ENCODE data around the gene RNF224. TPM values are rescaled to one million over a fixed set of nuclear protein-coding genes. Genes with fewer than 3 reads are reported as not detected.

The RNF224 gene
- total RNA-seq, 1 experiment from 2014 or later, result 0.30 TPM

DNA sequence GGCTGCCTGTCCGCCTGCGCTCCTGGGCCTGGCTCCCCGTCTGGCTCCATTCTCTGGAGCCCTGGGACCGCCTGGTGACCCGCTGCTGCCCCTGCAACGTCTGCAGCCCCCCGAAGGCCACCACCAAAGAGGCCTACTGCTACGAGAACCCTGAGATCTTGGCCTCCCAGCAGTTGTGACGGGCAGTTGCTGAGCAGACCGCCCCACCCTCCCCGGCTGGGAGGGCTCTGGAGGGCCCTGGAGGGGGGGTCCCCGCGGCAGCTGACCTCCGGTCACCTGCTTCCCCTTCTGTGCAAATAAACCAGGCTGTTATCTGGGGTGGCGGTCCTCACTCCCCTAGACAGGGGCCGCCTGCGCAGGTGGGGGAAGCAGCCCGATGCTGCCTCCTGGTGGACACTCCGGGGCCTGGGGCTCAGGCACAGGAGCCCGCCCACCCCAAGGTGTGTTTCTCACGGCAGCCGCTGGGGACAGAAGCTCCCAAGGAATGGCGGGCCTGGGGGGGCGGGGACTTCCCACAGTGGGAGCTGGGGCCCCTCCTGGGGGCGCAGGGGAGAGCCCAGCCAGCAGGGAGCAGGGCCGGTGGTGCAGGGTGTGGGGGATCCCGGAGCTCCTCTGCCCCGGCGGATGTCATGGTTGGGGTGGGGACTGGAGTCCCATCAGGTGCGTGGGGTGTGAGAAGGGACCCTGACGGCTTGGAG is 9.1 kb downstream of the RNF224 start:
- no peaks in the 10 kb centered on the region for H3K36me3 ChIP-seq (ENCODE audit: control insufficient read depth in 1 of 2, insufficient read depth in 2 of 2, low read length in 2 of 2)
- ChIA-PET POLR2A (interaction anchor here (0.6 to 1.3 kb wide), 5 partner anchors 9 to 150 kb away, joined by 3 to 5 read pairs (median 4); partner anchors contain the start of genes MAN1B1 and RNF224), CTCF (interaction anchor here (0.5 to 2.8 kb wide), 43 partner anchors 10 to 459 kb away, joined by 3 to 43 read pairs (median 4); partner anchors contain the start of genes ANAPC2, CYSRT1, LRRC26 and MAN1B1), RAD21 (ENCODE audit: low non-redundant PET in 1 of 2, low total read pairs in 2 of 2, uncharacterized antibody in 2 of 2, unreplicated experiment in 2 of 2) (interaction anchor here (0.6 to 0.7 kb wide), 3 partner anchors 47 to 118 kb away, joined by 3 to 4 read pairs (median 3); no protein-coding TSS in a partner anchor)
- DNase-seq (ENCODE audit: low read depth, low spot score) (no peak), ATAC-seq (peak; percentile 45)
- H3K79me2 ChIP-seq (ENCODE audit: insufficient read depth, low read length), result peaks cover 15% of the 10 kb centered on the region
- peaks cover 23 to 39% of the 10 kb centered on the region in 2 experiments for H3K4me1 ChIP-seq (ENCODE audit: control insufficient read depth in 1 of 2, insufficient read depth in 2 of 2, low read length in 2 of 2)
- H3K27ac ChIP-seq (ENCODE audit: low read depth, low read length), result peak overlapping the region; percentile 58; the same call in 1 of the 2 replicates
- H3K9me3 ChIP-seq (ENCODE audit: control insufficient read depth in 1 of 2, insufficient read depth in 1 of 2, low read depth in 1 of 2, low read length in 2 of 2), result no peaks in the 10 kb centered on the region
- no peaks in the 10 kb centered on the region for H3K9me2 ChIP-seq (ENCODE audit: insufficient read depth)
- BruUV-seq (replicated peaks), result no TSS peak
- H2AFZ ChIP-seq (ENCODE audit: low read depth, low read length, poor library complexity, severe bottlenecking), result no peak overlapping the region
- peak overlapping the region; percentile 79 for H3K4me2 ChIP-seq (ENCODE audit: low read length)
- H3K9ac ChIP-seq (ENCODE audit: low read length), result peak overlapping the region; percentile 30; the same call in 1 of the 2 replicates
- H3K4me3 ChIP-seq (replicated peaks in 1 of 2; ENCODE audit: low read depth in 1 of 2, low read length in 2 of 2), result peak overlapping the region in 1 of 2 experiments; percentile 28; a peak in 1 of 4 replicates
- intact Hi-C loops (cut with micrococcal nuclease), result no loop called here
- no peaks in the 10 kb centered on the region for H3K27me3 ChIP-seq (ENCODE audit: insufficient read depth, low read length)
- no peaks in the 10 kb centered on the region for H4K20me1 ChIP-seq (ENCODE audit: insufficient read depth)
- TF ChIP-seq FOSL1 (IDR thresholded peaks at IDR 0.05; ENCODE audit: low read depth) (no peak), ZFX (IDR thresholded peaks at IDR 0.05) (no peak), POLR2AphosphoS5 (IDR thresholded peaks at IDR 0.05; ENCODE audit: low read depth, low read length) (peak; percentile 67), POLR2A (IDR thresholded peaks at IDR 0.05; ENCODE audit: borderline replicate concordance, extremely low read depth, insufficient read depth, insufficient read length) (no peak), SIN3A (IDR thresholded peaks at IDR 0.05; ENCODE audit: low read depth) (no peak), YY1 (IDR thresholded peaks at IDR 0.05; ENCODE audit: extremely low read depth, insufficient replicate concordance, low read depth, low read length) (peak; percentile 82), ELF1 (IDR thresholded peaks at IDR 0.05; ENCODE audit: borderline replicate concordance, low read depth) (no peak), CEBPB (IDR thresholded peaks at IDR 0.05; ENCODE audit: low read depth) (no peak), EZH2 (IDR thresholded peaks at IDR 0.05) (no peak), CBX3 (IDR thresholded peaks at IDR 0.05; ENCODE audit: low read depth) (no peak), SRF (IDR thresholded peaks at IDR 0.05; ENCODE audit: low read depth) (no peak), JUND (IDR thresholded peaks at IDR 0.05) (no peak), EZH2phosphoT487 (IDR thresholded peaks at IDR 0.05; ENCODE audit: borderline replicate concordance) (no peak), TCF7L2 (IDR thresholded peaks at IDR 0.05; ENCODE audit: borderline replicate concordance, extremely low read depth, insufficient read depth, insufficient read length) (no peak), ZNF274 (IDR thresholded peaks at IDR 0.05; ENCODE audit: low read depth, low read length) (no peak), EGR1 (IDR thresholded peaks at IDR 0.05; ENCODE audit: low read depth) (no peak)
- TF ChIP-seq, protein P1, sequence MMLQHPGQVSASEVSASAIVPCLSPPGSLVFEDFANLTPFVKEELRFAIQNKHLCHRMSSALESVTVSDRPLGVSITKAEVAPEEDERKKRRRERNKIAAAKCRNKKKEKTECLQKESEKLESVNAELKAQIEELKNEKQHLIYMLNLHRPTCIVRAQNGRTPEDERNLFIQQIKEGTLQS (IDR thresholded peaks at IDR 0.05), result no peak
- TF ChIP-seq, protein P2, sequence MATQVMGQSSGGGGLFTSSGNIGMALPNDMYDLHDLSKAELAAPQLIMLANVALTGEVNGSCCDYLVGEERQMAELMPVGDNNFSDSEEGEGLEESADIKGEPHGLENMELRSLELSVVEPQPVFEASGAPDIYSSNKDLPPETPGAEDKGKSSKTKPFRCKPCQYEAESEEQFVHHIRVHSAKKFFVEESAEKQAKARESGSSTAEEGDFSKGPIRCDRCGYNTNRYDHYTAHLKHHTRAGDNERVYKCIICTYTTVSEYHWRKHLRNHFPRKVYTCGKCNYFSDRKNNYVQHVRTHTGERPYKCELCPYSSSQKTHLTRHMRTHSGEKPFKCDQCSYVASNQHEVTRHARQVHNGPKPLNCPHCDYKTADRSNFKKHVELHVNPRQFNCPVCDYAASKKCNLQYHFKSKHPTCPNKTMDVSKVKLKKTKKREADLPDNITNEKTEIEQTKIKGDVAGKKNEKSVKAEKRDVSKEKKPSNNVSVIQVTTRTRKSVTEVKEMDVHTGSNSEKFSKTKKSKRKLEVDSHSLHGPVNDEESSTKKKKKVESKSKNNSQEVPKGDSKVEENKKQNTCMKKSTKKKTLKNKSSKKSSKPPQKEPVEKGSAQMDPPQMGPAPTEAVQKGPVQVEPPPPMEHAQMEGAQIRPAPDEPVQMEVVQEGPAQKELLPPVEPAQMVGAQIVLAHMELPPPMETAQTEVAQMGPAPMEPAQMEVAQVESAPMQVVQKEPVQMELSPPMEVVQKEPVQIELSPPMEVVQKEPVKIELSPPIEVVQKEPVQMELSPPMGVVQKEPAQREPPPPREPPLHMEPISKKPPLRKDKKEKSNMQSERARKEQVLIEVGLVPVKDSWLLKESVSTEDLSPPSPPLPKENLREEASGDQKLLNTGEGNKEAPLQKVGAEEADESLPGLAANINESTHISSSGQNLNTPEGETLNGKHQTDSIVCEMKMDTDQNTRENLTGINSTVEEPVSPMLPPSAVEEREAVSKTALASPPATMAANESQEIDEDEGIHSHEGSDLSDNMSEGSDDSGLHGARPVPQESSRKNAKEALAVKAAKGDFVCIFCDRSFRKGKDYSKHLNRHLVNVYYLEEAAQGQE (IDR thresholded peaks at IDR 0.05; ENCODE audit: low read depth), result no peak
- TF ChIP-seq, protein P3, sequence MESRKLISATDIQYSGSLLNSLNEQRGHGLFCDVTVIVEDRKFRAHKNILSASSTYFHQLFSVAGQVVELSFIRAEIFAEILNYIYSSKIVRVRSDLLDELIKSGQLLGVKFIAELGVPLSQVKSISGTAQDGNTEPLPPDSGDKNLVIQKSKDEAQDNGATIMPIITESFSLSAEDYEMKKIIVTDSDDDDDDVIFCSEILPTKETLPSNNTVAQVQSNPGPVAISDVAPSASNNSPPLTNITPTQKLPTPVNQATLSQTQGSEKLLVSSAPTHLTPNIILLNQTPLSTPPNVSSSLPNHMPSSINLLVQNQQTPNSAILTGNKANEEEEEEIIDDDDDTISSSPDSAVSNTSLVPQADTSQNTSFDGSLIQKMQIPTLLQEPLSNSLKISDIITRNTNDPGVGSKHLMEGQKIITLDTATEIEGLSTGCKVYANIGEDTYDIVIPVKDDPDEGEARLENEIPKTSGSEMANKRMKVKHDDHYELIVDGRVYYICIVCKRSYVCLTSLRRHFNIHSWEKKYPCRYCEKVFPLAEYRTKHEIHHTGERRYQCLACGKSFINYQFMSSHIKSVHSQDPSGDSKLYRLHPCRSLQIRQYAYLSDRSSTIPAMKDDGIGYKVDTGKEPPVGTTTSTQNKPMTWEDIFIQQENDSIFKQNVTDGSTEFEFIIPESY (IDR thresholded peaks at IDR 0.05; ENCODE audit: extremely low read depth, insufficient replicate concordance, low read length), result no peak

All from HCT116 (cell line).